AG10803 (cell line): ENCODE results near the gene PGRMC2.
A peak's percentile ranks its signal among the peaks of the same experiment; 100 is the strongest.

Experiments used
- DNase-seq: peaks from one replicate; pipeline ENCODE4 v3.0.0; 2010; ENCODE audit warnings: low read depth
- H3K4me3 ChIP-seq: 2 replicates; pipeline ENCODE4 v1.5.1; 2011; ENCODE audit warnings: mild to moderate bottlenecking, low read length, control low read depth
- CTCF ChIP-seq: conservative IDR thresholded peaks from 2 replicates; pipeline ENCODE4 v1.5.1; 2011; ENCODE audit warnings: mild to moderate bottlenecking, low read length, control low read depth, inconsistent platforms

The PGRMC2 gene

GRCh38 chr4:128284317-128284716 is 3.3 kb downstream of the PGRMC2 start:
- no peak for TF ChIP-seq CTCF
- no peak for DNase-seq
- peak overlapping the region; percentile 85 for H3K4me3 ChIP-seq

GRCh38 chr4:128283071-128283470 is 4.5 kb downstream of the PGRMC2 start:
- peak; percentile 45 for DNase-seq
- H3K4me3 ChIP-seq: no peak overlapping the region
- no peak for TF ChIP-seq CTCF

GRCh38 chr4:128282516-128282915 is 5.1 kb downstream of the PGRMC2 start:
- no peak for TF ChIP-seq CTCF
- no peak for DNase-seq
- H3K4me3 ChIP-seq: no peak overlapping the region

GRCh38 chr4:128281354-128281753 is 6.3 kb downstream of the PGRMC2 start:
- TF ChIP-seq CTCF: no peak
- no peak for DNase-seq
- H3K4me3 ChIP-seq: no peak overlapping the region

- H3K4me3 ChIP-seq: no peak overlapping the region
- DNase-seq: no peak
- TF ChIP-seq CTCF: no peak
These were observed 7.9 kb downstream of the PGRMC2 start for GRCh38 chr4:128279624-128280225.

- DNase-seq: no peak
- no peak for TF ChIP-seq CTCF
- no peak overlapping the region for H3K4me3 ChIP-seq
These were observed 9.8 kb downstream of the PGRMC2 start for GRCh38 chr4:128277856-128278255.

GRCh38 chr4:128275346-128275745 is 12.3 kb downstream of the PGRMC2 start:
- TF ChIP-seq CTCF: no peak
- peak; percentile 55 for DNase-seq
- no peak overlapping the region for H3K4me3 ChIP-seq
